Activated T-cell treated with anti-CD3 and anti-CD28 coated beads for 4 hours (primary cell): ENCODE data around the gene RBP3.

ENCODE experiments used
- DNase-seq: peaks from one replicate; pipeline ENCODE4 v3.0.0-alpha.2; 2020

RBP3 gene

DNA sequence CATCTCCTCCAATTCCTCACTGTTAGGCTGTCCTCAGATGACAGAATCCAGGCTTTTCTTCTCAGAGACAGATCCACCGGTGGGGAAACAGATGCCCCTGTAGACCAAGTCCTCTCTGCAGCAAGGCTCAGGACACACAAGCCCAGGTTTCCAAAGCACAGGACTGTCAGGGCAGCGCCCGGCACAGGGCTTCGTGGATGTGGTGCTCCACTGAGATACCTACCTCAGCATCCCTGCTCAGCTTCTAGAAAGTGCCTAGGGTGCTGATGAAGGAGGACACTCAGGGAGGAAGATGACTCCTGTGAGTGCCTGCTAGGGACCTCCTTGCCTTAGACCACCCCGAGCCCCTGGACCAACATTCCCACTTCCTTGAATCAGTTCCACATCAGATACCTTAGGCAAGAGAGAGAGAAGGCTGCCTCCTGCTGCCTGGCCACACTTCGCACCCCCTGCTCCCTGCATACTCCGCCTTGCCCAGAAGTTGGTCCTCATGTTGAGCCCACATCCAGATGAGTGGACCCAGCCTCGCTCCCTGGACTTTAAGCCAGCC, 8.9 kb upstream of the RBP3 start:
- DNase-seq = no peak

DNA sequence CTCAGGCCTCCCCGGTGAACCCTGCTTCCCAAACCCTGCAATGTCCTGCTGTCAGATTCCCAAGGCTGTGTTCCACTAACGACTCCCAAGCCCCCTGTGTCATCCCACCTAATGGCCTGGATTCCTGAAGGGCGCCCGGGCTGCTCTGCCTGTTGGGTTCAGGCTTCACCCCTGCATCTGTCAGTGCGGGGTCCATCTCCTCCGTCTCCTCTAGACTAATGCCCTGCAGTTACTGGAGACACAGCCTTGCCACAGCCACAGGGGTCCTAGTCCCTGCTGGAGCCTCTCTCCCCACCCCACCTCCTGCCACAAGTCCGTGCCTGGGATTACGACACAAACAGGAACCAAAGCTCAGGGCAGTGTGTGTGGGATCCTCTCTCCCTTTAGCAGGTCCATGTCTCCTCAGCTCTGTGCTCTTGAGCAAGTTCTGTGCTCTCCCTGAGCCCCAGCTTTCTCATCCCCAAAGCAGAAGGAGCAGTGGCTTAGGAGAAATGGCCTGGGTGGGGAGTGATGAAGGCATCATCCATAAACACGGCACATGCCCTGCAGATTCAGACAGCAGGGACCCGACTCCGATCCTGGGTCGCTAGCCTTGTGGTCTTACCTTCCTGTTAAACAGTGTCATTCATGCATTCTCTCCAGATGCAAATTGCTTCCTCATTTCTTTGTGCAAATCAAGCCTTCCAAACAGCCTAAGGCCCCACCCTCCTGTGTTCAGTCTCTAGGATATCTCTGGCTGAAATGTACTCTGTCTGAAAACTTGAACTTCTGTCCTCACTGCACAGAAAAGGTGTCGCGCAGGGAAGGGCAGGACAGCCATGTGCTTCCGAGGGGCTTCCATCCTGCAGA, 8.2 kb upstream of the RBP3 start:
- DNase-seq = no peak

DNA sequence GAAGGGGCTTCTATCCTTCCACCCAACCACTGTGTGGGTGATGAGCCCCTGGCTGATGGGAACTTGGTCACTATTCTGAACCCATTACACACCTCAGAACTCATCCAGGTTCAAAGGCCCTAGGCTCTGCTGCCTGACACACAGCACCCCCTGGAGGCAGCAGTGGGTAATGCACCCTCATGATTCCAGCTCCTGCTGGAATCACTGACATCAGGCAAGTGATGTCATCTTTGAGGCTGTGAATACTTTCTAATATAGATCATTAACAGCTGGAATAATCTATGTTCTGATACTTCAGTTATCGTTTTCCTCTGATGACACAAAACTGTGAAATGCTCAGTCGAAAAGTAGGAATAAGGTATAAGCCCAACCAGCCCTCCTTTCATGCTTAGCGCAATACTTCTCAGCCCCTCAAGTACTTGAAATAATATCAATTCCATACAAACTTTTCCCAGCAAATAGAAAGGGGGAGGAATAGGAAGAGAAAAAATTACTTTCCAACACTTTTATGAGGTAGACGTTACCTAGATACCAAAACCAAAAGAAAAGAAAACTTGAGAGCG, 7.5 kb upstream of the RBP3 start:
- peak; percentile 68 for DNase-seq

DNA sequence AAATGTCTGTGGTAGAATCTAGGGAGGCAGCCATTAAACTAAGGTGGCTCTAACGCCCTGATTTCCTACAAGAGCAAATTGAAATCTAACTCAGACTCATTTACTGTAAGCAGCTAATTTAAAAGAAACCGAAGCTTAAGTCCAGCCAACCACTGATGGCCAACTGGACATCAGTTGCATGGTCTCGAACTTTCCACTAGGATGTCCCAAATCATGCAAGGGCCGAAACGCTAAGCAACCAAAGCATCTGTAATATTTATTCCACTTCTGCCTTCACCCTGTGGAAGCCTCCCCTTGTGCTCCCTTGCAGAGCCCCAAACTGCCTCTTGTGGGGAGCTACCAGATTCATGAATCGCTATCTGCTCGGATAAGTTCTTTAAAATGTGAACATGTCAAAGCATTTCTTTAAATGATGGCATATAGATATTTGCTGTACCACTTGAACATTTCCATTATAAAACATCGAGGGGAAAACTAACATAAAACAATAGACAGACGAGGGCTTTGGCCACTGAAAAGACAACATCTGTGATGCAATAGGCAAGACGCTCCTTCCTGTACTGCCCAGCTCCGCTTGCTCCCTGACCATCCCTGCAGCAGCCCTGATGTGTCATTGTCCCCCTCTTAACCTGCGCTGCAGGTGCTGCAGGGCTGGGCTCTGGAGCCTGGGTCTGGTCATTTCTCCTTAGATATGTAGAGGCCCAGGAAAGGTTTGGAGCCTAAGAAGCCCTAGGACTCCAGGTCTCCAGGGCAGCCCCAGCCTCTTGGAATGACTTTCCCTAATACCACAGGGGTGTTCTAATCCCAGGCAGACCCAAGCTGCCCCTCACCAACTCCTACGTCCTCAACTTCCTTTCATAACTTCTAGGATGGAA, 2.9 kb upstream of the RBP3 start:
- no peak for DNase-seq

DNA sequence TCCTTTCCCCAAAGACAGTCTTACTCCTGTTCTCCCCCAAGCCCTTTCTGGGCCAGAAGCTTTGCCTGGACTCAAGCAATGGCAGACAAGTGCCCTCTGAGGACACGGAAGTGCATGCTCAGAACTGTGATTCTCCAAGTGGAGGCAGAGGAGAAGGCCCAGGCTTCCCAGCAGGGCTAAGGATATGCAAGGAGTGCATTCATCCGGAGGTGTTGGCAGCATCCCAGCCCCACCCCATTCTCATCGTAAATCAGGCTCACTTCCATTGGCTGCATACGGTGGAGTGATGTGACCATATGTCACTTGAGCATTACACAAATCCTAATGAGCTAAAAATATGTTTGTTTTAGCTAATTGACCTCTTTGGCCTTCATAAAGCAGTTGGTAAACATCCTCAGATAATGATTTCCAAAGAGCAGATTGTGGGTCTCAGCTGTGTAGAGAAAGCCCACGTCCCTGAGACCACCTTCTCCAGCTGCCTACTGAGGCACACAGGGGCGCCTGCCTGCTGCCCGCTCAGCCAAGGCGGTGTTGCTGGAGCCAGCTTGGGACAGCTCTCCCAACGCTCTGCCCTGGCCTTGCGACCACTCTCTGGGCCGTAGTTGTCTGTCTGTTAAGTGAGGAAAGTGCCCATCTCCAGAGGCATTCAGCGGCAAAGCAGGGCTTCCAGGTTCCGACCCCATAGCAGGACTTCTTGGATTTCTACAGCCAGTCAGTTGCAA, 1.4 kb upstream of the RBP3 start:
- no peak for DNase-seq

DNA sequence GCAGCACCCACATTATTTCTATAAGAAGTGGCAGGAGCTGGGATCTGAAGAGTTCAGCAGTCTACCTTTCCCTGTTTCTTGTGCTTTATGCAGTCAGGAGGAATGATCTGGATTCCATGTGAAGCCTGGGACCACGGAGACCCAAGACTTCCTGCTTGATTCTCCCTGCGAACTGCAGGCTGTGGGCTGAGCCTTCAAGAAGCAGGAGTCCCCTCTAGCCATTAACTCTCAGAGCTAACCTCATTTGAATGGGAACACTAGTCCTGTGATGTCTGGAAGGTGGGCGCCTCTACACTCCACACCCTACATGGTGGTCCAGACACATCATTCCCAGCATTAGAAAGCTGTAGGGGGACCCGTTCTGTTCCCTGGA, 874 bp upstream of the RBP3 start:
- no peak for DNase-seq

DNA sequence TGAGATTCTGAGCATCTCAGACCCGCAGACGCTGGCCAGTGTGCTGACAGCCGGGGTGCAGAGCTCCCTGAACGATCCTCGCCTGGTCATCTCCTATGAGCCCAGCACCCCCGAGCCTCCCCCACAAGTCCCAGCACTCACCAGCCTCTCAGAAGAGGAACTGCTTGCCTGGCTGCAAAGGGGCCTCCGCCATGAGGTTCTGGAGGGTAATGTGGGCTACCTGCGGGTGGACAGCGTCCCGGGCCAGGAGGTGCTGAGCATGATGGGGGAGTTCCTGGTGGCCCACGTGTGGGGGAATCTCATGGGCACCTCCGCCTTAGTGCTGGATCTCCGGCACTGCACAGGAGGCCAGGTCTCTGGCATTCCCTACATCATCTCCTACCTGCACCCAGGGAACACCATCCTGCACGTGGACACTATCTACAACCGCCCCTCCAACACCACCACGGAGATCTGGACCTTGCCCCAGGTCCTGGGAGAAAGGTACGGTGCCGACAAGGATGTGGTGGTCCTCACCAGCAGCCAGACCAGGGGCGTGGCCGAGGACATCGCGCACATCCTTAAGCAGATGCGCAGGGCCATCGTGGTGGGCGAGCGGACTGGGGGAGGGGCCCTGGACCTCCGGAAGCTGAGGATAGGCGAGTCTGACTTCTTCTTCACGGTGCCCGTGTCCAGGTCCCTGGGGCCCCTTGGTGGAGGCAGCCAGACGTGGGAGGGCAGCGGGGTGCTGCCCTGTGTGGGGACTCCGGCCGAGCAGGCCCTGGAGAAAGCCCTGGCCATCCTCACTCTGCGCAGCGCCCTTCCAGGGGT, 703 bp downstream of the RBP3 start:
- no peak for DNase-seq

DNA sequence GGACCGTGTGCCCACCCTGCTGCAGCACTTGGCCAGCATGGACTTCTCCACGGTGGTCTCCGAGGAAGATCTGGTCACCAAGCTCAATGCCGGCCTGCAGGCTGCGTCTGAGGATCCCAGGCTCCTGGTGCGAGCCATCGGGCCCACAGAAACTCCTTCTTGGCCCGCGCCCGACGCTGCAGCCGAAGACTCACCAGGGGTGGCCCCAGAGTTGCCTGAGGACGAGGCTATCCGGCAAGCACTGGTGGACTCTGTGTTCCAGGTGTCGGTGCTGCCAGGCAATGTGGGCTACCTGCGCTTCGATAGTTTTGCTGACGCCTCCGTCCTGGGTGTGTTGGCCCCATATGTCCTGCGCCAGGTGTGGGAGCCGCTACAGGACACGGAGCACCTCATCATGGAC, 1.4 kb downstream of the RBP3 start:
- DNase-seq = no peak

DNA sequence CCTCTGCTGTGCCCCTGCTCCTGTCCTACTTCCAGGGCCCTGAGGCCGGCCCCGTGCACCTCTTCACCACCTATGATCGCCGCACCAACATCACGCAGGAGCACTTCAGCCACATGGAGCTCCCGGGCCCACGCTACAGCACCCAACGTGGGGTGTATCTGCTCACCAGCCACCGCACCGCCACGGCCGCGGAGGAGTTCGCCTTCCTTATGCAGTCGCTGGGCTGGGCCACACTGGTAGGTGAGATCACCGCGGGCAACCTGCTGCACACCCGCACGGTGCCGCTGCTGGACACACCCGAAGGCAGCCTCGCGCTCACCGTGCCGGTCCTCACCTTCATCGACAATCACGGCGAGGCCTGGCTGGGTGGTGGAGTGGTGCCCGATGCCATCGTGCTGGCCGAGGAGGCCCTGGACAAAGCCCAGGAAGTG, 1.8 kb downstream of the RBP3 start:
- DNase-seq = no peak

DNA sequence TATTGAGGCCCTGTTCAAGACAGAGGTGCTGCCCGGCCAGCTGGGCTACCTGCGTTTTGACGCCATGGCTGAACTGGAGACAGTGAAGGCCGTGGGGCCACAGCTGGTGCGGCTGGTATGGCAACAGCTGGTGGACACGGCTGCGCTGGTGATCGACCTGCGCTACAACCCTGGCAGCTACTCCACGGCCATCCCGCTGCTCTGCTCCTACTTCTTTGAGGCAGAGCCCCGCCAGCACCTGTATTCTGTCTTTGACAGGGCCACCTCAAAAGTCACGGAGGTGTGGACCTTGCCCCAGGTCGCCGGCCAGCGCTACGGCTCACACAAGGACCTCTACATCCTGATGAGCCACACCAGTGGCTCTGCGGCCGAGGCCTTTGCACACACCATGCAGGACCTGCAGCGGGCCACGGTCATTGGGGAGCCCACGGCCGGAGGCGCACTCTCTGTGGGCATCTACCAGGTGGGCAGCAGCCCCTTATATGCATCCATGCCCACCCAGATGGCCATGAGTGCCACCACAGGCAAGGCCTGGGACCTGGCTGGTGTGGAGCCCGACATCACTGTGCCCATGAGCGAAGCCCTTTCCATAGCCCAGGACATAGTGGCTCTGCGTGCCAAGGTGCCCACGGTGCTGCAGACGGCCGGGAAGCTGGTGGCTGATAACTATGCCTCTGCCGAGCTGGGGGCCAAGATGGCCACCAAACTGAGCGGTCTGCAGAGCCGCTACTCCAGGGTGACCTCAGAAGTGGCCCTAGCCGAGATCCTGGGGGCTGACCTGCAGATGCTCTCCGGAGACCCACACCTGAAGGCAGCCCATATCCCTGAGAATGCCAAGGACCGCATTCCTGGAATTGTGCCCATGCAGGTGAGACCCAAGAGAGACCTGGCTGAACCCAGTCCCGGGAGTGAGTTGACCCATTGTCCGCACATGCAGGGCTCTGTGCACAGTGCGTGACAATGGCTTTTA, 2.8 kb downstream of the RBP3 start:
- no peak for DNase-seq

DNA sequence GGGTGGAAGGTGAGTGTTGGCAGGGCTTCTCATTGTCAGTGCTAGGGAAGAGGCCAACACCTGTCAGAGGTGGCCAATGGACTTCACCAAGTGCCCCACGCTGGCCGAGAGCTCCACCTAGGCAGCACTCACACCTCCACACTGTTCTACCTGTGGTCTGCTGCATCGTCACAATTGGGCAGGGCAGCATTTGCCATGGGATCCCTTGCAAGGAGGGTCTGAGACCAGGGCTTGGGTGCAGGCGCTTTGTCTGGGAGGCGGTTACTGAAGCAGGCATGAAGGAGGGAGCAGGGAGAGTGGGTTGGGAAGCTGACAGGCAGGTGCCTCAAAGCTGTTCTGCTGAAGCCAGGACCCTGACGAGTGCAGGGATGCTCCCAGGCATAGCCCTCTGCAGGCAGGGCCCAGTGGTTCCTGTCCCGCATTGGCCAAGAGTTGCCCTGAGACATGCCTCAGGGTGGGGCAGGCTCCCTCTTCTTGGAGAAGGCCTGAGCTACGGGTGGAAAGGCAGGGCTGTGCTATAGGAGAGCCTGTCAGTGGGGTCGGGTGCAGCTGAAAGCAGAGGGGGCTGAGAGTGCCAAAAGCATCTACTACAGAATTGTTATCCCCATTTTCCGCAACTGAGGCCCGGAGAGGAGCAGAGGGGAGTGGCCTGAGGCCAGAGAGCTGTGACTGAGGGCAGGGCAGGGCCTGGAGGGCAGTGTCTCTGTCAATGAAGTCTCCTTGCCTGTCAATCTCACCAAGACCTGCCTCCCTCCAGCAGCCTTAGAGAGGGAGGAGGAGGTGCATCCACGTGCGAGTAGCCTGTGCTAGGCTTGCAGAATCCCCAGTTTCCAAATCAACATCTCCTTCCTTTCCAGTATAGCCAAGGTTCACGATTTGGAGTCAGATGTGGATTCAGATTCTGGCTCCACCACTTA, 4.0 kb downstream of the RBP3 start:
- no peak for DNase-seq

DNA sequence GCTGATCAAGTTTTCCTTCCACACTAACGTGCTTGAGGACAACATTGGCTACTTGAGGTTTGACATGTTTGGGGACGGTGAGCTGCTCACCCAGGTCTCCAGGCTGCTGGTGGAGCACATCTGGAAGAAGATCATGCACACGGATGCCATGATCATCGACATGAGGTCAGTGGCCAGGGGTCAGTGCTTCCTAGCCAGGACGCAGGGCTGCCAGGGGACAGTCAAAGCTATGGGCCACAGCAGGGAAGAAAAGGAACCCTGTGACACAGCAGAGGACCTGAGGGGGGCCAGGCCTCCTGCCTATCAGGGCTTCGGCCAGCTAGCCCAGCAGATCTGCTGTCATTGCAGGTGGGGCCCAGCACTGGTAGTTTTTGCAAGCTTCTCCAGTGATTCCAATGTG, 5.2 kb downstream of the RBP3 start:
- no peak for DNase-seq

DNA sequence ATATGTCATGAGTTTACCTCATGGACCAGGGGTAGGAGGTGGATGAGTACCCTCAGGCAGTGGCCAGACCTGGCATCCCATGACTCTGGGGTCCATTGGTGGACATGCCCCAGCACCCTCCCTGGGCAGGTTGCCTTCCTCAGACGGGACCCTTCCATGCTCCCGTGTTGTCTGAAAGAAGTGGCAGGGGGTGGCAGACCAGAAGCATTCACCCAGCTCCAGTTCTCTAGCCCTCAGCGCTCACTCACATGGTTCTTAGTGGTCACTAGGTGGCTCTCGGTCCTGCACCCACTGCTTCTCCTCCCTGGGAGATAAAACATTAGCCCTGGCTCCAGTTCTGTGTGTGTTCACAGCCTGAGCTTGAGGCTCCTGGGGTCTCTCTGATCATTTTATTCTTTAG, 6.0 kb downstream of the RBP3 start:
- DNase-seq = no peak

DNA sequence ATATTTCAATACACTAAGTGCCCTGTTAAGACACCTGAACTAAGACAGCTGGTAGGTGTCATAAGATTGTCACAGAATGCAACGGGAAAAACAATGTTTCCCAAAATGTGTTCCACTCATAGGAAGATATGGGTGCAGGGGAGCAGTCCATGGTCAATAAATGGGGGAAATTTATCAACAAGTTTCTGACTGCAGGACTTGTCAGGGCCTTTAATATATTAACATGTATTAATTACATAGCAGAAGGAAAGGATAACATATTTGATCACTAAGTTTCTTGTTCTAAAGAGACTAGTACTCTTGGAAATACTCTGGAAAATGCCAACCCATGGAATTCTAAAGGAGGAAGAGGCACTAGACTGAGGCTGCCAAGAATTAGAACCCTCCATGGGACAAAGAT, 6.7 kb downstream of the RBP3 start:
- no peak for DNase-seq

DNA sequence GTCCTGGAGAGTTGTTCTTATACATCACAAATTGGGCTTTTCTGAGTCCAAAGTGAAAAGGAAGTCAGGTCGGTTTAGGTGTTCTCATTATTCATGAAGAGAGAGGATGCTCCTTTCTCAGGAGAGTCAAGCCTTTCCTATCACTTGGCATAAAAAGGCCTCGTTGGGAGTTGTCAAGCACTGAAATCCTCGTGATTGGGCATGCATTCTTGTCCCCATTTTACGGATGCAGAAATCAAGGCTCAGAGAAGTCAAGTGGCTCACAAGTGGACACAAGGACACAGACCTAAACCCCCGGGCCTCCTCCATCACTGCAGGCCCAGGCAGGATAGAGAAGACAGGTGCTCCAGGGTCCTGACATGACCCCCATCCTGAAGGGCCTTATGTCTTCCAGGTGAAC, 8.5 kb downstream of the RBP3 start:
- DNase-seq = no peak

DNA sequence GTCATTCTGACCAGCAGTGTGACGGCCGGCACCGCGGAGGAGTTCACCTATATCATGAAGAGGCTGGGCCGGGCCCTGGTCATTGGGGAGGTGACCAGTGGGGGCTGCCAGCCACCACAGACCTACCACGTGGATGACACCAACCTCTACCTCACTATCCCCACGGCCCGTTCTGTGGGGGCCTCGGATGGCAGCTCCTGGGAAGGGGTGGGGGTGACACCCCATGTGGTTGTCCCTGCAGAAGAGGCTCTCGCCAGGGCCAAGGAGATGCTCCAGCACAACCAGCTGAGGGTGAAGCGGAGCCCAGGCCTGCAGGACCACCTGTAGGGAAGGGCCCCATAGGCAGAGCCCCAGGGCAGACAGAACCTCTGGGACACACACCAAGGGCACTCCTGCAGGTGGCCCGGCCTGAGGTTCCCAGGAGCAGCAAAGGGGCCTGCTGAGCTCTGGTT, 9.0 kb downstream of the RBP3 start:
- DNase-seq = no peak

DNA sequence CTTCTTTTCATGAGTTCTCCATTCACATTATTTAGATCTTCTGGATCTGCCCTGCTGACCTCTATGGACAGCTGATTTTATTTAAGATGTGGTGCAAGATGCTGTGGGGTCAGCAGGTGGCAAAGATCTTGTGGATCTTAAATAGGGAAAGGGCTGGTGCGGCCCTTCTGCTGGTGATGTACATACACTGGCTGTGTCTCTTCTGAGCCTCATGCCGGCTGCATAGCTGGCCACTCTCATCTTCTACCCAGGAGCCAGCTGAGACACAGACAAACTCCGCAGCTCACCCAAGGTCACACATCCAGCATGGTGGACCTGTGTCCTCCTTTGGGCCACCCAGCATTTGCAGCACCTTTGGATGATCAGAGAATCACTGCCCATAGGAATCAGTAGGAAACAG, 9.7 kb downstream of the RBP3 start:
- no peak for DNase-seq

DNA sequence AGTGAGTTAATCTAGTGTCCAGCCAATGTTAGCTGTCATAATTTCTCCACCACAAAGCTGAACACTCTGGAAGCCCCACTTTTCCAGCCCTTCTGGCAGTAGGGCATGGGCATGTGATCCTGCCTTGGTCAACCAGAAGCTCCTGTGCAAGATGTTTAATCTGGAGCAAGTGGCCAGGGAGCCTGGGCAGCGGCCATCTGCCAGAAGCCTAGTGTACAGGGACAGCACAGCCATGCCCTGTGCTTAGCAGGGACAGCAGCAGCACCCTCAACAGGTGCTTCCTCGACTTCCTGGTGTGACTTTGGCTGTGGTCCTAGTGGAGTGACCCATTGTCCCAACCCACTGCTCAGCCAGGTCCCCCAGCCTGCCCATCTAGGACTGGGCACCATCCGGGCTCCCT, 10.3 kb downstream of the RBP3 start:
- DNase-seq = no peak

DNA sequence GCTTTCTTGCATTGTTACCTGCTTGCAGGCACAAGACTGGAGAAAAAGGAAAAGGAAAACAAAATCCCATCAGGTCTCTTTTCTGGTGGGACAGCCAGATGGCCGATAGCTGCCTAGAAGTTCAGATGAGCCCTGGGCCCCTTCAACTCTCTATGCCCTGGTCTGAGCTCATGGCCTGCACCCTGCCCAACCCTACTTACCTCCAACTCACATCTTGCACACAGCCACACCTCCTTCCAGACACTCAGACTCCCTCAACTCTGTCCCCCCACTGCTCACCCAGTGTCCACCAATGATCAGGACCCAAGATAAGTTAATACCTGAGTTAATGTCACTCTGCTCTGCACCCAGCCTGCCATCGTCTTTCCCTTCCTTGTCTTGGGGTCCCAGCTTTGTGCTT, 10.9 kb downstream of the RBP3 start:
- no peak for DNase-seq
